Kidney epithelial cell (primary cell): Measurements from ENCODE around the gene LIPG. TPM values are rescaled to one million over a fixed set of nuclear protein-coding genes. Genes with fewer than 3 reads are reported as not detected.

Experiments
- DNase-seq: peaks from one replicate; pipeline ENCODE4 v3.0.0-alpha.2; 2010; ENCODE audit warnings: low read depth
- H3K27me3 ChIP-seq: 2 replicates; pipeline ENCODE4 v1.6.0; 2011; ENCODE audit warnings: low read length; ENCODE audit not compliant: control insufficient read depth, insufficient read depth
- H3K36me3 ChIP-seq: 2 replicates; pipeline ENCODE4 v1.5.1; 2011; ENCODE audit warnings: low read length; ENCODE audit not compliant: control insufficient read depth, insufficient read depth
- H3K4me3 ChIP-seq: 2 replicates; pipeline ENCODE4 v1.5.1; 2011; ENCODE audit warnings: low read depth, mild to moderate bottlenecking, control low read depth, low read length
- CTCF ChIP-seq: IDR thresholded peaks from 2 replicates; pipeline ENCODE4 v1.5.1; 2011; ENCODE audit warnings: mild to moderate bottlenecking, moderate library complexity, low read length, control low read depth, inconsistent platforms; ENCODE audit not compliant: insufficient read depth, poor library complexity, severe bottlenecking
- total RNA-seq: library from RNA; depleted of rRNA; stranded (reverse); fragments of >200 nt; gene quantifications from 2 replicates; pipeline ENCODE4 v1.2.3, GENCODE V29; 2015

The LIPG gene
- total RNA-seq, 1 donor from 2014 or later = 196 TPM

DNA sequence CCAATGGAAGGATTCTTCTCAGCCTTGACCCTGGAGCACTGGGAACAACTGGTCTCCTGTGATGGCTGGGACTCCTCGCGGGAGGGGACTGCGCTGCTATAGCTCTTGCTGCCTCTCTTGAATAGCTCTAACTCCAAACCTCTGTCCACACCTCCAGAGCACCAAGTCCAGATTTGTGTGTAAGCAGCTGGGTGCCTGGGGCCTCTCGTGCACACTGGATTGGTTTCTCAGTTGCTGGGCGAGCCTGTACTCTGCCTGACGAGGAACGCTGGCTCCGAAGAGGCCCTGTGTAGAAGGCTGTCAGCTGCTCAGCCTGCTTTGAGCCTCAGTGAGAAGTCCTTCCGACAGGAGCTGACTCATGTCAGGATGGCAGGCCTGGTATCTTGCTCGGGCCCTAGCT is 28.8 kb downstream of the LIPG start:
- TF ChIP-seq CTCF = no peak
- no peaks in the 10 kb centered on the region for H3K27me3 ChIP-seq
- DNase-seq = no peak
- H3K4me3 ChIP-seq = no peak overlapping the region
- H3K36me3 ChIP-seq = peaks cover 10% of the 10 kb centered on the region

DNA sequence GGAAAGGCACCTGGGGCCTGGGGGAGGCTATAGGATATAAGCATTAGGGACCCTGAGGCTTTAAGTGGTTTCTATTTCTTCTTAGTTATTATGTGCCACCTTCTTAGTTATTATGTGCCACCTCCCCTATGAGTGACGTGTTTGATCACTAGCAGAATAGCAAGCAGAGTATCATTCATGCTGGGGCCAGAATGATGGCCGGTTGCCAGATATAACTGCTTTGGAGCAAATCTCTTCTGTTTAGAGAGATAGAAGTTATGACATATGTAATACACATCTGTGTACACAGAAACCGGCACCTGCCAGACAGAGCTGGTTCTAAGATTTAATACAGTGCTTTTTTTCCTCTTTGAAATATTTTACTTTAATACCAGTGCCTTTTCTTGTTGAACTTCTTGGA is 29.4 kb downstream of the LIPG start:
- H3K27me3 ChIP-seq = no peaks in the 10 kb centered on the region
- no peak for DNase-seq
- no peak for TF ChIP-seq CTCF
- H3K4me3 ChIP-seq = no peak overlapping the region
- peaks cover 10% of the 10 kb centered on the region for H3K36me3 ChIP-seq

DNA sequence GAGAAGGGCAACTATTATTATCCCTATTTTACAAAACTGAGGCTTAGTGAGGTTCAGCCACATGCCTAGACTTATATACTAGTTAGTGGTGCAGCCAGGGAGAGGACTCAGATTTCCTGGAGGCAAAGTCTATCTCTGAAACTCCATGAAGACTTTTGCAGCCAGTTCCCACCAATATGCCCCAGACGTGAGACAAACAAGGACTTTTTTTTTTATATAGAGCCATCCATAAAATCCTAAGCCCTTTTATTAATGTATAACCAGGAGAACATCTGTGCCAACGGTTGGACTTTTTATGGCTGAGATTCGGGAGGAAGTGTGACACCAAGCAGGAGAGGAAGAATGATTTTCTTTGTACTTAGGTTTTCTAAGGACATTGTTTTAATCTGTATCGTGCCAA is 29.9 kb downstream of the LIPG start:
- peaks cover 7% of the 10 kb centered on the region for H3K36me3 ChIP-seq

DNA sequence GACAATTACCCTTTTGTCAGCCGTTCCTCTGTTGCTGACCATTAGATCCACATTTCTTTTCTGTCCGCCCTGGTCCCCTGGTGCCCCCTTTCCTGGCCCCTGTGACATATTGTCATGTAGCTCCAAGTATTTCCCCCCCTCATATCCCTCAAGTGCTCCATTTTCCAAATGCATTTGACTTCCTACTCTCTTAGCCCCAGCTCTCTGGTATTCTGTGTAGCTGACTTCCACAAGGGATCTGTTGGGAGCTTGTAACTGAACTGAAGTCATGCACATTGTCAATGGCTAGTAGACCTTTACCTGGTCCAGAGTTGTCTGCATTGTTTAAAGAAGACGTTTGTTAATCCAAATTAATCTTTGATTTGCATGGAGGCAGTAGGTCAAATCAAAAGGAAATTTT is 34.8 kb downstream of the LIPG start:
- Histone ChIP-seq H3K36me3 (no peaks in the 10 kb centered on the region), H3K27me3 (no peaks in the 10 kb centered on the region), H3K4me3 (no peak overlapping the region)
- no peak for DNase-seq
- no peak for TF ChIP-seq CTCF

More for the DNA sequence above, 29.9 kb downstream of the LIPG start:
- TF ChIP-seq CTCF = no peak
- DNase-seq = no peak
- Histone ChIP-seq H3K27me3 (no peaks in the 10 kb centered on the region), H3K4me3 (no peak overlapping the region)

- Histone ChIP-seq H3K36me3 (no peaks in the 10 kb centered on the region), H3K27me3 (no peaks in the 10 kb centered on the region), H3K4me3 (no peak overlapping the region)
- no peak for TF ChIP-seq CTCF
- DNase-seq = no peak
Observed at GRCh38 chr18:49597157-49597931, 35.5 kb downstream of the LIPG start.

DNA sequence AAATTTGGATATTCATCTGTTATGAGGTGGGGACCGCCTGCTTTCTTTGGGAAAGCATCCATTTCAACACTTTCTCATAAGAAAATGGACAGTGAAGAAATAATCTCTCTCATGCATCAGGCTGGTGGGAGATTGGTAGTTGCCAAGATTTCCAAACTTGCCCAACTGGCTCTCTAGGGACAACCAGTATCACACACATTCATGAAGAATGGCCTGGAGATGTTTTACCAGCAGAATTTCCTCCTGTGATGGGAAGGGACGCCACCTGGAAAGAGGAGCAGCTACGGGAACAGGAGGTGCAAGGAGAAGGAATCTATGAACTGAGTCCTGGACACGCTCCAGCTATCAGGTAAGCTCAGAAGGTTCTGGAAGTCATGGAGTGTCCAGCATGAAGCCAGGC is 39.4 kb downstream of the LIPG start:
- no peak for TF ChIP-seq CTCF
- no peaks in the 10 kb centered on the region for H3K36me3 ChIP-seq
- no peak overlapping the region for H3K4me3 ChIP-seq
- no peak for DNase-seq
- H3K27me3 ChIP-seq = no peaks in the 10 kb centered on the region
